Activated B cell treated with CpG ODN at 0.5 μM for 24 hours (primary cell): Measurements from ENCODE around the gene HOOK2. TPM values are rescaled to one million over a fixed set of nuclear protein-coding genes. Genes with fewer than 3 reads are reported as not detected.

Experiments
- ATAC-seq: fragments of 200-7000 bp; cut with Tn5 transposase; one replicate; pipeline ENCODE4 v1.10.0; 2021; ENCODE audit warnings: low read depth, mild to moderate bottlenecking, moderate library complexity
- CTCF ChIA-PET: fragments of 350-600 bp; sonication (Branson Sonifier 250); formaldehyde crosslinking; loops from one replicate; lab custom pipeline; 2021; ENCODE audit warnings: antibody characterized with exemption; lab: Charles Lee
- POLR2A ChIA-PET: fragments of 350-600 bp; sonication (Branson Sonifier 250); formaldehyde crosslinking; loops from one replicate; lab custom pipeline; 2021; ENCODE audit warnings: antibody characterized with exemption; lab: Charles Lee
- DNase-seq: peaks from one replicate; pipeline ENCODE4 v3.0.0; 2022
- H3K27ac Mint-ChIP-seq: one replicate; pipeline ENCODE4 v1.8.0; 2020; ENCODE audit warnings: mixed read lengths
- H3K27me3 Mint-ChIP-seq: one replicate; pipeline ENCODE4 v1.8.0; 2021; ENCODE audit warnings: mixed read lengths
- H3K36me3 Mint-ChIP-seq: one replicate; pipeline ENCODE4 v1.8.0; 2021; ENCODE audit warnings: low read depth, mixed read lengths
- H3K4me1 Mint-ChIP-seq: one replicate; pipeline ENCODE4 v1.8.0; 2021; ENCODE audit warnings: mixed read lengths
- H3K4me3 Mint-ChIP-seq: one replicate; pipeline ENCODE4 v1.8.0; 2020; ENCODE audit warnings: mild to moderate bottlenecking, mixed read lengths
- H3K9me3 Mint-ChIP-seq: one replicate; pipeline ENCODE4 v1.8.0; 2020; ENCODE audit warnings: mixed read lengths
- intact Hi-C: fragments of 100-400 bp; cut with micrococcal nuclease; formaldehyde crosslinking; loops from one replicate; pipeline ENCODE4 v1.15.1; 2024
- total RNA-seq: library from RNA; stranded (reverse); gene quantifications from 2 replicates; pipeline ENCODE4 v1.2.3, GENCODE V29; 2022
- TF ChIP-seq, protein P1 (sequence below): fragments of 200-600 bp; IDR thresholded peaks from one replicate; pipeline ENCODE4 v1.8.0; 2022; ENCODE audit warnings: antibody characterized with exemption, mild to moderate bottlenecking

HOOK2 gene
- total RNA-seq, 1 donor from 2014 or later = 21.2 TPM

- ChIA-PET CTCF (interaction anchor here (1.0 to 1.6 kb wide), 3 partner anchors 16 to 58 kb away, joined by 3 to 6 read pairs (median 3); no protein-coding TSS in a partner anchor), POLR2A (interaction anchor here (1.3 to 6.4 kb wide), 4 partner anchors 15 to 200 kb away, joined by 4 to 121 read pairs (median 10); partner anchors contain the start of genes GCDH and TNPO2)
- H3K27me3 Mint-ChIP-seq = no peaks in the 10 kb centered on the region
- peak overlapping the region; percentile 99 for H3K4me3 Mint-ChIP-seq
- ATAC-seq (no peak), DNase-seq (no peak)
- H3K27ac Mint-ChIP-seq = peak overlapping the region; percentile 95
- no peaks in the 10 kb centered on the region for H3K9me3 Mint-ChIP-seq
- intact Hi-C loops = loop anchor here (1.0 kb wide), 2 partner anchors 57 to 68 kb away; partner anchors contain the start of genes DHPS and RNASEH2A
- TF ChIP-seq, protein P1, sequence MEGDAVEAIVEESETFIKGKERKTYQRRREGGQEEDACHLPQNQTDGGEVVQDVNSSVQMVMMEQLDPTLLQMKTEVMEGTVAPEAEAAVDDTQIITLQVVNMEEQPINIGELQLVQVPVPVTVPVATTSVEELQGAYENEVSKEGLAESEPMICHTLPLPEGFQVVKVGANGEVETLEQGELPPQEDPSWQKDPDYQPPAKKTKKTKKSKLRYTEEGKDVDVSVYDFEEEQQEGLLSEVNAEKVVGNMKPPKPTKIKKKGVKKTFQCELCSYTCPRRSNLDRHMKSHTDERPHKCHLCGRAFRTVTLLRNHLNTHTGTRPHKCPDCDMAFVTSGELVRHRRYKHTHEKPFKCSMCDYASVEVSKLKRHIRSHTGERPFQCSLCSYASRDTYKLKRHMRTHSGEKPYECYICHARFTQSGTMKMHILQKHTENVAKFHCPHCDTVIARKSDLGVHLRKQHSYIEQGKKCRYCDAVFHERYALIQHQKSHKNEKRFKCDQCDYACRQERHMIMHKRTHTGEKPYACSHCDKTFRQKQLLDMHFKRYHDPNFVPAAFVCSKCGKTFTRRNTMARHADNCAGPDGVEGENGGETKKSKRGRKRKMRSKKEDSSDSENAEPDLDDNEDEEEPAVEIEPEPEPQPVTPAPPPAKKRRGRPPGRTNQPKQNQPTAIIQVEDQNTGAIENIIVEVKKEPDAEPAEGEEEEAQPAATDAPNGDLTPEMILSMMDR = no peak
- peaks cover 33% of the 10 kb centered on the region for H3K4me1 Mint-ChIP-seq
- peaks cover 37% of the 10 kb centered on the region for H3K36me3 Mint-ChIP-seq
Measured at GRCh38 chr19:12737835-12738351, 37.5 kb downstream of the HOOK2 start.

DNA sequence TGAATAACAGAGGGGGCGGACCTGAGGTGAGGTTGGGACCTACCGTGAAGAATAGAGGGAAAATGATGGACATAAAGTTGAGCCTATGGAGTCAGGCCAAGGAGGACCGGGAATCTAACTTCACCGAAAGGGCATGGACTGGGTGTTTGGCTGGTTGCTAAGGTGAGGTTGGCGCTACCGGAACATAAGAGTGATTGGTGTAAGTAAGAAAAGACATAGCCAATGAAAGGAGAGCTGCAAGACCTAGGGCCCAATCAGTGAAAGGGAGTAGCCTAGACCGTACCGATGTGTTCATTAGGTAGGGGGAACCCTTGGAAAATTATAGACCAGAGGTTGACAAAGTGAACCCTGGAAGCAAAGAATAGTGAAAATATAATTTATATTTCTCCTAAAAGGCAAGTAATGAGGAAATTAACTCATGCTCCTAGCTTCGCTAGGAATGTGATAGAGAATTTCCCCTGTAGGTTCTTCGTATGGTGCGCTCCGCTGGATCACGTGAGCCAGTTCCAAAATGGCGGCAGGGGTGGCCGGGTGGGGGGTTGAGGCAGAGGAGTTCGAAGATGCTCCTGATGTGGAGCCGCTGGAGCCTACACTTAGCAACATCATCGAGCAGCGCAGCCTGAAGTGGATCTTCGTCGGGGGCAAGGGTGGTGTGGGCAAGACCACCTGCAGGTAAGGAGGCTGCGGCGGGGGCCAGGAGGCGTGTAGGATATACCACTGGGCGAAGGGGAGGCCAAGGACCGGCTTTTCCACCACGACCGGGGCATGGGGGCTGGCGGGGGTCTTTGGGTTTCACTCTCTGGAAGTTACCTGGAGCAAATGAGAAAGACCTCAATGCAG is 38.1 kb downstream of the HOOK2 start, which contains the start of gene GET3:
TSS of gene GET3 (plus strand) at position 503 of the 840 bp plus-strand sequence. CDS start at position 512, 9 bp downstream.
- ATAC-seq (peak; percentile 79), DNase-seq (peak; percentile 66)
- H3K27me3 Mint-ChIP-seq = no peaks in the 10 kb centered on the region
- H3K9me3 Mint-ChIP-seq = no peaks in the 10 kb centered on the region
- peak within 1 kb of the TSS; percentile 99 for H3K4me3 Mint-ChIP-seq
- H3K36me3 Mint-ChIP-seq = peaks cover 37% of the 10 kb centered on the region
- ChIA-PET CTCF (interaction anchor here (0.8 to 1.6 kb wide), 6 partner anchors 13 to 61 kb away, joined by 3 to 6 read pairs (median 4); no protein-coding TSS in a partner anchor), POLR2A (interaction anchor here (0.5 to 6.4 kb wide), 13 partner anchors 10 to 200 kb away, joined by 3 to 121 read pairs (median 4); partner anchors contain the start of genes DHPS, FARSA, FBXW9 and GCDH)
- TF ChIP-seq, protein P1 = no peak
- peak within 1 kb of the TSS; percentile 95 for H3K27ac Mint-ChIP-seq
- intact Hi-C loops = loop anchor here (1.0 kb wide), 2 partner anchors 56 to 69 kb away; partner anchors contain the start of genes DHPS and RNASEH2A
- peaks cover 40% of the 10 kb centered on the region for H3K4me1 Mint-ChIP-seq

DNA sequence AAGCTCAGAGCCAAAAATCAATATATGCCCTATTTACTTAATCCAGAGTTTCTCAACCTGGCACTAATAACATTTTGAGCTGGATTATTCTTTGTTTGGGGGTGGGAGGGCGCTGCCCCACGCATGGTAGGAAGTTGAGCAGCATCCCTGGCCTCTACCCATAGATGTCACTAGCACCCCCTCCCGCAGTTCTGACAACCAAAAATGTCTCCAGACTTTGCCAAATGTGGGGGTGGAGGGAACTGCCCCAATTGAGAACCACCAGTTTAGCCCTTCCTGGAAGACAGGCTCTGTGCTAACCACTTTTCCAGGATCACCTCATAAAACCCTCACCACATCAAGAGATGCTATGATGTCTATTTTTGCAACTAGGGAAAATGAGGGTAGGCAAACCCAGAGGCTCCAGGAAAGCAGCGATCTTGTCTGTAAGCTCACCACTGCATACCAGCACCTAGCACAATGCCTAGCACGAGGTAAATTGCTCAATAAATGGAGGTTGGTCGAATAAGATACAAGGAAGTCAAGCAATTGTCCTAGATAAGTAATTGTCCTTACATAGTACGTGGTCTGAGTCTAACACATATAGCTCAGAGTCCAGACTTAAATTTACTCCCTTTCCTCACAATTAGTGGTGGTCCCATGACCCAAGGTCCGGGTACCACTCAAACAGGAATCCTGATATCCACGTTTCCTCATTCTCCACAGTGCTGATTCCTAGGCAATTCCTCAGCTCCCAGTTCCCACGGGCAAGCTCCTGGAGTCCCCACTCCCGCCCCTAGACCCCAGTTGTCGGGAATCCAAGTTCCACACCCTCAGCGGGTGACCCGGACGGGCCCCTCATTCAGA is 41.8 kb downstream of the HOOK2 start:
- ChIA-PET POLR2A (interaction anchor here (0.6 to 6.4 kb wide), 21 partner anchors 11 to 459 kb away, joined by 3 to 121 read pairs (median 3); partner anchors contain the start of genes DHPS, FBXW9, GCDH and JUNB), CTCF (interaction anchor here (0.8 to 2.3 kb wide), 6 partner anchors 11 to 114 kb away, joined by 3 to 14 read pairs (median 5); partner anchors contain the start of gene TNPO2)
- TF ChIP-seq, protein P1 = no peak
- no peaks in the 10 kb centered on the region for H3K27me3 Mint-ChIP-seq
- H3K36me3 Mint-ChIP-seq = peaks cover 45% of the 10 kb centered on the region
- intact Hi-C loops = loop anchor here (1.0 kb wide), 2 partner anchors 11 to 37 kb away; partner anchors contain the start of gene FBXW9
- no peaks in the 10 kb centered on the region for H3K9me3 Mint-ChIP-seq
- H3K4me3 Mint-ChIP-seq = peak overlapping the region; percentile 95
- DNase-seq (no peak), ATAC-seq (no peak)
- peaks cover 68% of the 10 kb centered on the region for H3K4me1 Mint-ChIP-seq
- H3K27ac Mint-ChIP-seq = peak overlapping the region; percentile 98

GRCh38 chr19:12731337-12731736 is 44.0 kb downstream of the HOOK2 start:
- intact Hi-C loops = no loop called here
- POLR2A ChIA-PET = interaction anchor here (1.1 kb wide), 1 partner anchor 9 kb away, joined by 10 read pairs; no protein-coding TSS in a partner anchor
- no peaks in the 10 kb centered on the region for H3K27me3 Mint-ChIP-seq
- TF ChIP-seq, protein P1 = no peak
- CTCF ChIA-PET = interaction anchor here (0.8 kb wide), 1 partner anchor 26 kb away, joined by 3 read pairs; no protein-coding TSS in a partner anchor
- H3K4me3 Mint-ChIP-seq = no peak overlapping the region
- peaks cover 53% of the 10 kb centered on the region for H3K4me1 Mint-ChIP-seq
- no peak for DNase-seq
- peaks cover 53% of the 10 kb centered on the region for H3K36me3 Mint-ChIP-seq
- ATAC-seq = no peak
- H3K27ac Mint-ChIP-seq = no peak overlapping the region
- H3K9me3 Mint-ChIP-seq = no peaks in the 10 kb centered on the region
